ENCODE results near the gene NCOA7. TPM values are rescaled to one million over a fixed set of nuclear protein-coding genes. Genes with fewer than 3 reads are reported as not detected.

Gene NCOA7
- total and polyA plus RNA-seq, 4 donors = 8.6 to 40.9 (median 17.6) TPM

- peaks cover 0 to 7% (median 5%) of the 10 kb centered on the region in 4 donors for H3K36me3 ChIP-seq (ENCODE audit: control insufficient read depth in 4 of 4, insufficient read depth in 3 of 4, low read depth in 1 of 4, low read length in 3 of 4)
- H3K27me3 ChIP-seq (ENCODE audit: control insufficient read depth in 4 of 4, insufficient read depth in 4 of 4, low read length in 3 of 4) = no peaks in the 10 kb centered on the region
- H3K27ac ChIP-seq (ENCODE audit: low read depth in 1 of 2, low read length in 2 of 2) = peak overlapping the region; percentile 88 to 93
- 33% methylated on average over 2 of the region's 2 CpGs for WGBS
- no peaks in the 10 kb centered on the region for H3K9me3 ChIP-seq (ENCODE audit: control insufficient read depth in 4 of 4, low read length in 3 of 4)
- H3K4me3 ChIP-seq (ENCODE audit: low read depth in 1 of 3, low read length in 3 of 3) = peak overlapping the region; percentile 12 to 78 (median 69)
- peaks cover 3 to 29% (median 6%) of the 10 kb centered on the region in 4 donors for H3K4me1 ChIP-seq (ENCODE audit: control insufficient read depth in 4 of 4, insufficient read depth in 4 of 4, low read length in 3 of 4)
- peak overlapping the region; percentile 67 to 72 for H3K9ac ChIP-seq (ENCODE audit: low read depth in 1 of 2, low read length in 2 of 2)
- no peak for DNase-seq (ENCODE audit: low spot score)
- TF ChIP-seq FOXA1 (IDR thresholded peaks at IDR 0.05) (no peak), RXRA (IDR thresholded peaks at IDR 0.05) (peak in 1 of 2 donors; percentile 45), FOXA2 (IDR thresholded peaks at IDR 0.05) (no peak), SP1 (IDR thresholded peaks at IDR 0.05) (peak; percentile 54), HNF4G (IDR thresholded peaks at IDR 0.05) (no peak), RAD21 (IDR thresholded peaks at IDR 0.05) (peak; percentile 11 to 50), EGR1 (IDR thresholded peaks at IDR 0.05; ENCODE audit: low read depth in 2 of 2) (no peak), YY1 (IDR thresholded peaks at IDR 0.05) (peak; percentile 62), TAF1 (conservative IDR thresholded peaks at IDR 0.05) (no peak), REST (IDR thresholded peaks at IDR 0.05) (peak; percentile 90), CTCF (IDR thresholded peaks at IDR 0.05; ENCODE audit: low read depth, low read length, missing input control) (peak; percentile 15), ZBTB33 (IDR thresholded peaks at IDR 0.05) (peak; percentile 46), GABPA (IDR thresholded peaks at IDR 0.05 in 1 of 2, conservative IDR thresholded peaks at IDR 0.05 in 1 of 2) (no peak), JUND (IDR thresholded peaks at IDR 0.05) (peak in 1 of 2 donors; percentile 29), HNF4A (conservative IDR thresholded peaks at IDR 0.05) (peak in 1 of 2 donors; percentile 7), NR2F2 (IDR thresholded peaks at IDR 0.05) (no peak)
- TF ChIP-seq, protein P1, sequence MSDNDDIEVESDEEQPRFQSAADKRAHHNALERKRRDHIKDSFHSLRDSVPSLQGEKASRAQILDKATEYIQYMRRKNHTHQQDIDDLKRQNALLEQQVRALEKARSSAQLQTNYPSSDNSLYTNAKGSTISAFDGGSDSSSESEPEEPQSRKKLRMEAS (IDR thresholded peaks at IDR 0.05) = no peak
- TF ChIP-seq, protein P2, sequence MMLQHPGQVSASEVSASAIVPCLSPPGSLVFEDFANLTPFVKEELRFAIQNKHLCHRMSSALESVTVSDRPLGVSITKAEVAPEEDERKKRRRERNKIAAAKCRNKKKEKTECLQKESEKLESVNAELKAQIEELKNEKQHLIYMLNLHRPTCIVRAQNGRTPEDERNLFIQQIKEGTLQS (IDR thresholded peaks at IDR 0.05) = no peak
Measured at GRCh38 chr6:125899726-125900182, 109.0 kb downstream of the NCOA7 start.

All from liver (tissue), 9 donors.